H1 (cell line): Measurements from ENCODE around the gene NMNAT3.
A peak's percentile ranks its signal among the peaks of the same experiment; 100 is the strongest.

Experiments
- CTCF ChIP-seq, 3 experiments: IDR thresholded peaks; 1 replicate in 2 of 3; 2 replicates in 1 of 3; pipeline versions ENCODE4 v1.5.1 to v1.6.1; 2011; ENCODE audit warnings: low read length in 3 of 3, mild to moderate bottlenecking in 3 of 3, inconsistent platforms in 2 of 3, low read depth in 1 of 3, moderate library complexity in 1 of 3; ENCODE audit not compliant: insufficient read depth in 1 of 3; ENCODE audit errors: control extremely low read depth in 1 of 3
- JUND ChIP-seq: IDR thresholded peaks from 2 replicates; pipeline ENCODE4 v1.6.1; 2011; ENCODE audit warnings: mild to moderate bottlenecking, improper control_type of control experiment, low read length
- POLR2A ChIP-seq, 2 experiments: IDR thresholded peaks; 1 replicate in 1 of 2; 2 replicates in 1 of 2; pipeline ENCODE4 v1.6.1; 2011; ENCODE audit warnings: low read depth in 2 of 2, low read length in 2 of 2, mild to moderate bottlenecking in 2 of 2; ENCODE audit errors: control extremely low read depth in 1 of 2
- POU5F1 ChIP-seq: IDR thresholded peaks from 2 replicates; pipeline ENCODE4 v1.6.1; 2011; ENCODE audit warnings: low read depth, mild to moderate bottlenecking, low read length, moderate library complexity
- RAD21 ChIP-seq, 2 experiments: IDR thresholded peaks in 1 of 2; conservative IDR thresholded peaks in 1 of 2; 2 replicates each; pipeline ENCODE4 v1.6.1; 2011; ENCODE audit warnings: low read depth in 2 of 2, low read length in 2 of 2, improper control_type of control experiment in 1 of 2, inconsistent platforms in 1 of 2, mild to moderate bottlenecking in 1 of 2, moderate library complexity in 1 of 2
- RFX5 ChIP-seq: IDR thresholded peaks from 2 replicates; pipeline ENCODE4 v1.6.1; 2011; ENCODE audit warnings: low read depth, low read length, improper control_type of control experiment, borderline replicate concordance
- TAF1 ChIP-seq: IDR thresholded peaks from 2 replicates; pipeline ENCODE4 v1.6.1; 2011; ENCODE audit warnings: mild to moderate bottlenecking, low read depth, low read length
- YY1 ChIP-seq: IDR thresholded peaks from 2 replicates; pipeline ENCODE4 v1.6.1; 2011; ENCODE audit warnings: low read depth, mild to moderate bottlenecking, low read length

- TF ChIP-seq YY1 (no peak), POLR2A (IDR thresholded peaks at IDR 0.05; ENCODE audit: control extremely low read depth in 1 of 2, low read depth in 2 of 2, low read length in 2 of 2) (no peak), POU5F1 (no peak), RFX5 (no peak), RAD21 (IDR thresholded peaks at IDR 0.05 in 1 of 2, conservative IDR thresholded peaks at IDR 0.05 in 1 of 2; ENCODE audit: low read depth in 2 of 2, low read length in 2 of 2) (peak; percentile 13 to 28; a peak in 2 of 4 replicates), CTCF (IDR thresholded peaks at IDR 0.05; ENCODE audit: control extremely low read depth in 1 of 3, insufficient read depth in 1 of 3, low read depth in 1 of 3, low read length in 3 of 3) (peak in 2 of 3 experiments; percentile 0 to 31; a peak in 2 of 4 replicates), TAF1 (no peak), JUND (no peak)
These were observed 125.0 kb downstream of the NMNAT3 start for GRCh38 chr3:139552632-139553365.
